ENCODE measurements around the gene SMARCA2.

Gene SMARCA2

GRCh38 chr9:2159521-2160454 lies 144.6 kb downstream of the SMARCA2 start:
- Histone ChIP-seq H3K4me3 (ENCODE audit: low read length) (no peak overlapping the region), H3K9ac (ENCODE audit: low read length) (peak overlapping the region; percentile 62; the same call in 1 of the 2 replicates), H3K4me2 (ENCODE audit: low read length) (peak overlapping the region; percentile 88), H3K36me3 (replicated peaks; ENCODE audit: low read depth, low read length) (peaks cover 34% of the 10 kb centered on the region), H4K20me1 (ENCODE audit: insufficient read depth, low read length) (peaks cover 11% of the 10 kb centered on the region), H3K9me3 (ENCODE audit: insufficient read depth, low read length) (no peaks in the 10 kb centered on the region), H3K27ac (ENCODE audit: low read length) (no peak overlapping the region), H3K4me1 (ENCODE audit: low read length) (peaks cover 35% of the 10 kb centered on the region), H3K27me3 (ENCODE audit: low read depth, low read length) (no peaks in the 10 kb centered on the region), H3K79me2 (ENCODE audit: low read length) (peaks cover 91% of the 10 kb centered on the region), H2AFZ (ENCODE audit: low read depth, low read length) (no peak overlapping the region)
- TF ChIP-seq EZH2phosphoT487 (IDR thresholded peaks at IDR 0.05; ENCODE audit: low read depth), result no peak
- no peak for TF ChIP-seq CTCF (IDR thresholded peaks at IDR 0.05; ENCODE audit: low read depth, low read length)

GRCh38 chr9:2161661-2162060 lies 146.5 kb downstream of the SMARCA2 start:
- H3K27me3 ChIP-seq (ENCODE audit: low read depth, low read length), result no peaks in the 10 kb centered on the region
- H3K4me2 ChIP-seq (ENCODE audit: low read length), result no peak overlapping the region
- no peak overlapping the region for H3K27ac ChIP-seq (ENCODE audit: low read length)
- H4K20me1 ChIP-seq (ENCODE audit: insufficient read depth, low read length), result peaks cover 22% of the 10 kb centered on the region
- peaks cover 46% of the 10 kb centered on the region for H3K36me3 ChIP-seq (replicated peaks; ENCODE audit: low read depth, low read length)
- no peaks in the 10 kb centered on the region for H3K9me3 ChIP-seq (ENCODE audit: insufficient read depth, low read length)
- H2AFZ ChIP-seq (ENCODE audit: low read depth, low read length), result no peak overlapping the region
- TF ChIP-seq EZH2phosphoT487 (IDR thresholded peaks at IDR 0.05; ENCODE audit: low read depth) (no peak), CTCF (IDR thresholded peaks at IDR 0.05; ENCODE audit: low read depth, low read length) (no peak)
- H3K9ac ChIP-seq (ENCODE audit: low read length), result no peak overlapping the region
- no peak overlapping the region for H3K4me3 ChIP-seq (ENCODE audit: low read length)
- H3K79me2 ChIP-seq (ENCODE audit: low read length), result peaks cover 93% of the 10 kb centered on the region
- H3K4me1 ChIP-seq (ENCODE audit: low read length), result peaks cover 26% of the 10 kb centered on the region

GRCh38 chr9:2163231-2163885 lies 148.2 kb downstream of the SMARCA2 start:
- TF ChIP-seq CTCF (IDR thresholded peaks at IDR 0.05; ENCODE audit: low read depth, low read length) (no peak), EZH2phosphoT487 (IDR thresholded peaks at IDR 0.05; ENCODE audit: low read depth) (no peak)
- Histone ChIP-seq H3K9me3 (ENCODE audit: insufficient read depth, low read length) (no peaks in the 10 kb centered on the region), H3K27ac (ENCODE audit: low read length) (no peak overlapping the region), H3K36me3 (replicated peaks; ENCODE audit: low read depth, low read length) (peaks cover 50% of the 10 kb centered on the region), H3K4me3 (ENCODE audit: low read length) (no peak overlapping the region), H3K79me2 (ENCODE audit: low read length) (peaks cover 84% of the 10 kb centered on the region), H3K9ac (ENCODE audit: low read length) (no peak overlapping the region), H3K4me1 (ENCODE audit: low read length) (peaks cover 14% of the 10 kb centered on the region), H3K27me3 (ENCODE audit: low read depth, low read length) (no peaks in the 10 kb centered on the region), H2AFZ (ENCODE audit: low read depth, low read length) (no peak overlapping the region), H3K4me2 (ENCODE audit: low read length) (no peak overlapping the region), H4K20me1 (ENCODE audit: insufficient read depth, low read length) (peaks cover 26% of the 10 kb centered on the region)

DNA sequence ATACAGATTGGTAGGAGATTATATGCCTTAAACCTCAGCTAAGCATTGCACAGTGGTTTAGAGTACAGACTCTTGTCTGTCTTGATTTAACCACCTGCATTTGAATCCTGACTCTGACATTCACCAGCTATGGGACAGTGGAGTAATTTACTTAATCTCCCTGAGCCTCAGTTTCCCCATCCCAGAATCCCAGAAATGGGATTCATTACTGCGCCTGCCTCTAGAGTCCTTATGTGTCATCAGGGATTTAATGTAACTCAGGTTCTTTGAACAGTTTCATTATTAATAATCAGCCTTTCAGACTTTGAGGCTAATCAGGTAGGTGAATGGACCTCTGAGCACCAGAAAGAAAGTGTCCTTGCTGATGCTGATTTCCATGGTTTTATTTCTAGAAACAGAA lies 149.1 kb downstream of the SMARCA2 start:
- Histone ChIP-seq H3K27me3 (ENCODE audit: low read depth, low read length) (no peaks in the 10 kb centered on the region), H3K9ac (ENCODE audit: low read length) (no peak overlapping the region), H3K4me3 (ENCODE audit: low read length) (no peak overlapping the region), H3K27ac (ENCODE audit: low read length) (no peak overlapping the region), H3K9me3 (ENCODE audit: insufficient read depth, low read length) (no peaks in the 10 kb centered on the region), H2AFZ (ENCODE audit: low read depth, low read length) (no peak overlapping the region), H3K79me2 (ENCODE audit: low read length) (peaks cover 82% of the 10 kb centered on the region), H3K4me2 (ENCODE audit: low read length) (no peak overlapping the region), H4K20me1 (ENCODE audit: insufficient read depth, low read length) (peaks cover 26% of the 10 kb centered on the region), H3K4me1 (ENCODE audit: low read length) (peaks cover 7% of the 10 kb centered on the region), H3K36me3 (replicated peaks; ENCODE audit: low read depth, low read length) (peaks cover 59% of the 10 kb centered on the region)
- TF ChIP-seq EZH2phosphoT487 (IDR thresholded peaks at IDR 0.05; ENCODE audit: low read depth) (no peak), CTCF (IDR thresholded peaks at IDR 0.05; ENCODE audit: low read depth, low read length) (no peak)

Measured in OCI-LY3 (cell line).